Measurements from ENCODE around the gene USP3.

GRCh38 chr15:63505842-63506222, 1.4 kb downstream of the USP3 start:
- TF ChIP-seq, protein P1, sequence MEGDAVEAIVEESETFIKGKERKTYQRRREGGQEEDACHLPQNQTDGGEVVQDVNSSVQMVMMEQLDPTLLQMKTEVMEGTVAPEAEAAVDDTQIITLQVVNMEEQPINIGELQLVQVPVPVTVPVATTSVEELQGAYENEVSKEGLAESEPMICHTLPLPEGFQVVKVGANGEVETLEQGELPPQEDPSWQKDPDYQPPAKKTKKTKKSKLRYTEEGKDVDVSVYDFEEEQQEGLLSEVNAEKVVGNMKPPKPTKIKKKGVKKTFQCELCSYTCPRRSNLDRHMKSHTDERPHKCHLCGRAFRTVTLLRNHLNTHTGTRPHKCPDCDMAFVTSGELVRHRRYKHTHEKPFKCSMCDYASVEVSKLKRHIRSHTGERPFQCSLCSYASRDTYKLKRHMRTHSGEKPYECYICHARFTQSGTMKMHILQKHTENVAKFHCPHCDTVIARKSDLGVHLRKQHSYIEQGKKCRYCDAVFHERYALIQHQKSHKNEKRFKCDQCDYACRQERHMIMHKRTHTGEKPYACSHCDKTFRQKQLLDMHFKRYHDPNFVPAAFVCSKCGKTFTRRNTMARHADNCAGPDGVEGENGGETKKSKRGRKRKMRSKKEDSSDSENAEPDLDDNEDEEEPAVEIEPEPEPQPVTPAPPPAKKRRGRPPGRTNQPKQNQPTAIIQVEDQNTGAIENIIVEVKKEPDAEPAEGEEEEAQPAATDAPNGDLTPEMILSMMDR (conservative IDR thresholded peaks at IDR 0.05; ENCODE audit: low read length): no peak; the same call in 1 of the 2 replicates
- TF ChIP-seq EZH2phosphoT487 (IDR thresholded peaks at IDR 0.05; ENCODE audit: borderline replicate concordance, low read depth, low read length): no peak
